ENCODE measurements around the gene GPR37L1.
"Not testable (repeated sequence)": the region's sequence is repeated elsewhere in the genome, so short reads cannot be mapped to it uniquely, and the experiment has no call there.

GPR37L1 gene

DNA sequence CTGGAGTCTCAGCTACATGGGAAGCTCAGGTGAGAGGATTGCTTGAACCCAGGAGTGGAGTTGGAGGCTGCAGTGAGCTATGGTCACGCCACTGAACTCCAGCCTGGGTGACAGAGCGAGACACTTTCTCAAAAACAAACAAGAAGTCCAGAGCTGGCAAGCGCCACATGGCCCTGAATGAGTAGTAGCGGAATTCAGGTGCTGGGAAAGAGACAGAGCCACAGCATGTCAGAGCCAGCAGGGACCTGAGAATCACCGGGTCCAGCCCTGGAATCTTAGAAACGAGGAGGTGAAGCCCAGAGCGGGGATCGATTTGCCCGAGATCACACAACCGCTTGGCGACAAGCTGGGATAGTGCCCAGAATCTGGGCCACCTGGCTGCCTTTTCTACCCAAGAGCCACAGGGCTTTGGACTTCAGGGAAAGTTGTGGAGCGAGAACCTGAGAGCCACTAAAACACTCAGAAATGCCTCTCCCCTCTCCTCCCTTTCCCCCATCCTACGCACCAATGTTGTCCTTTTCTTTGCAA is 12.0 kb downstream of the GPR37L1 start:
- no peak for DNase-seq

DNA sequence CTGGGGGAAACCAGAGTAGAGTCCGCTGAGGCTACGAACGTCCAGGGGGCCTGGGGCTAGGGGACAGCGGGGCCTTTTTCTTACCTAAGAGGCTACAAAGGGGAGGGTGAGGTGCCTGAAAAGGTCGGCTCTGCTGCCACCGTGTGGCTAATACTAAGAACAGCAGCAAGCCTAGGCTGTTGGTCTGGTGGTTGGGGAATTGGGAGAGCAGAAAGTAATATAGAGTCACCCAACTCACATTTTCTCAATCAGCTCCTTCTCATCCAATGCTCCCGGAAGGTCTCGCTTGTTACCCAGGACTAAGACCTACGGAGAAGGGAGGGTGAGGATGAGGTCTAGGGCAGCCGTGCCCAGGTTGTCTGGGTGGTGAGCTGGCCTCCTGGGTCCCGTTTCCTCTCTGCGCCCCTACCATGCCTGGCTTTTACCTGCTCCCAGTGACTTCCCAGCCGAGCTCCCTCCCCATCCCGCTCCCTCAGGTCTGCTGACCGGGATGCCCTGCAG is 12.6 kb downstream of the GPR37L1 start:
- DNase-seq: peak; percentile 86

GRCh38 chr1:202140833-202141232 is 18.1 kb downstream of the GPR37L1 start:
- DNase-seq: no peak

- DNase-seq: not testable (repeated sequence)
Observed at GRCh38 chr1:202141468-202141867, 18.8 kb downstream of the GPR37L1 start.

DNA sequence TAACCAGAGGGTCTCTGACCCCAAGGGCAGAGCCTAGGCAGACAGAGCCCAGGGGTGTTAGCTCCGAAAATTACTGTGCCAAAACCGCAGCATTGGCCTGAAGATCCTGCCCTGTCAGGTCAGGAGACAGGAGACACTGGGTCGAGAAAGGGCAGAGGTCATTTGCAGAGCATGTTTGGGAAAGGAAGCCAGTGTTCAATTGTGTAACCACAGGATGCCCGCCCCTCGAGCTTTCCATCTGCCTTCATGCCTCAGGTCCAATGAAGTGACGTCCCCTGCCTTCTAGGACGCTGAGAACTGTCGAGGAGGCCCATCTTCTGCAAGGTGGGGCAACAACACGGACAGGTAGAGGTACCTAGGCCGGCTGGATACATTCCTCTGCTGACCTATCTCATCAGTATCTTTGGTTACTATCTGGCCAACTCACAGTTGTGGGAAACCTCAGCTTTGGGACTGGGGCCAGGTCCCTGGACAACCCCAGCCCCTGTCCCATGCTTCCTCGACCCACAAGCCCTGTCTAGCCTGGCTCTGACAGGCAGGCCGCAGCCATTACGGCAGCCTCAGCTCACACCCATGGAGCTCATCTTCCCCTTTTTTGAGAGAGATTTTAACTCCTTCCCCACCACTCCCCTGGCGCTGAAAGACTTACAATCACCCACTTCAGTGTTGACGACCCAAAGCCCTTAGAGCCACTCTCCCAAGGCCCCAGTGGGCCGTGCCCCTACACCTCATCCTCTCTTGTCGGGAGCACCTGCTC is 20.5 kb downstream of the GPR37L1 start:
- DNase-seq: no peak

GRCh38 chr1:202143768-202144401 is 21.2 kb downstream of the GPR37L1 start:
- peak; percentile 70 for DNase-seq

DNA sequence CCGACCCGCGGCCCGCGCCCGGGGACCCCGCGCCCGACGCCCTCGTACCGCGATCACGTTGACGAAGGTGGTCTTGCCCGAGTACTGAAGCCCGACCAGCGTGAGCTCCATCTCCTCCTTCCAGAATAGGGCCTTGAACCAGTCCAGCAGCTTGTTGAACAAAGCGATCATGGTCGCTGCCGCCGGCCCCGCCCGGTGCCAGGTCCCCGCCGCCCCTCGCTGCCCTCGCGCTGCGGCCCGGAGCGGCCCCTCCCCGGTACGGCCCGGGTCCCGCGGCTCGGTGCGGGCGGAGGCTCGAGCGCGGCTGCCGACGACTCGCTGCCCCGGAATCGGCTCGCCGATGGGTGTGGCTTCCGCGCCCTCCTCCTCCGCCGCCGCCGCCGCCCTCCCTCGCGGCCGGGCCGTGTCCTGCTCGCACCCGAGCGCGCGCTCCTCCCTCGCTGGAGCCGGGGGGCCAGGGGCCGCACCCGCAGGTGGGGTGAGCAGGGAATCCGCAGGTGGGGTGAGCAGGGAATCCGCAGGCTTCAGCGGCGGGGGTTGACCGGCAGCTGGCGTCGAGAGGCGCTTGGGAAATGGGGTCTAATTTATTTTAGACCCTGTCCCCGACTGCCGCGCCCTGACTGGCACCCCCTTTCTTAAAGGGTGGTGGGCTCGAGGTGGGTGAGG is 21.8 kb downstream of the GPR37L1 start, which contains the start of gene ARL8A:
Gene ARL8A, minus strand, starts transcription at position 336 of the 666 bp plus-strand sequence. Its CDS starts 165 bp downstream, at position 171.
- peak; percentile 76 for DNase-seq

GRCh38 chr1:202145068-202145743 is 22.5 kb downstream of the GPR37L1 start:
- no peak for DNase-seq

- DNase-seq: not testable (repeated sequence)
Observed at GRCh38 chr1:202145744-202146140, 23.0 kb downstream of the GPR37L1 start.

GRCh38 chr1:202146279-202146678 is 23.6 kb downstream of the GPR37L1 start:
- no peak for DNase-seq

DNA sequence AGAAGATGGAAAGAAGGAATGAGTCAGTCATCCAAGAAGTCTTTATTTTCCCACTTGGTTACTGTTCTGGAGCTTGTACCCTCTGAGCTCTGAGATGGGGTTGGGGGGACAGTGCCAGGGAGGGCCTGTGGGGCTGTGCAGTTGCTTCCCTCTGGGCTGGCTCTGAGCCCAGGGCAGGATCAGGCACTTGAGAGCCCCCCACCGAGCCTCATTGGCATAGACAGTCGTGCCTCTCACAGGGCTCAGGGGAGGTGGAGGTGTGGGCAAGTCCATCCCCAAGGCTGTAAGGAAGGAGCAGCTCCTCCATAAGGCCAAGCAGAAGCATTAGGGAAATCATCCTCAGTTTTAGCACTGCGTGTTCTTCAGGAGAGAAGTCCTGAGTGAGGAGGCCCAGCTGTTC is 24.3 kb downstream of the GPR37L1 start:
- no peak for DNase-seq

- no peak for DNase-seq
Observed at GRCh38 chr1:202148391-202148790, 25.7 kb downstream of the GPR37L1 start.

DNA sequence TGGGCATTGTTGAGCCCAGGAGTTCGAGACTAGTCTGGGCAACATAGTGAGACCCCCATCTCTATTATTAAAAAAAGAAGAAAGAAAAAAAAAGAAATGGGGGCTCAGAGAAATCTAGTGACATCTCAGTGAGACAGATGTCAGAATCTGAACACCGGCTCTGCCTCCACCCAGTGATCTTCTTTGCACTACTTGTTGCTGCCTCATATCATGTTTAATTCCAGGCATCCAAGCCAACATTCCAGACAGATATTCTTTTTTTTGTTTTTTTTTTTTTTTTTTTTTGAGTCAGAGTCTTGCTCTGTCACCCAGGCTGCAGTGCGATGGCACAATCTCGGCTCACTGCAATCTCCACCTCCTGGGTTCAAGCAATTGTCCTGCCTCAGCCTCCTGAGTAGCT is 26.8 kb downstream of the GPR37L1 start:
- DNase-seq: no peak

- DNase-seq: no peak
Observed at GRCh38 chr1:202150187-202150586, 27.5 kb downstream of the GPR37L1 start.

DNA sequence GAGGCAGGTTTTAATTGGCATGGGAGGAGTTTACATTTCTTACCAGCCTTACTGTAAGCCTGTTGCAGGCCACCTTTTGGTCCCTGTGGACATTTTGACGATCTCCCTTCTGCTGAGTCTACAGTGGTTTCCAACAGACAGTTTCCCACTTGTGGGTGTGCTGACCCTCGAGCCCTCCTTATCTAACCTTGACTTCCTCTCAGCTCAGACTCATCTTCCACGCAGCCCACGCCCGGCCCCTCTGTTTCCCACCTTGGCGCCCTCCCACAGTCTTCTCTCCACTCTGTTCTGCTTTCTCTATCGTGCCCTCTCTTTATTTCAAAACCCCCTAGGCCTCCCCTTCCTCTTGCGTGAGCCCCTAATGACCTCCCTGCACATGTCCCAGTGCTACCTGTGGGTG is 27.9 kb downstream of the GPR37L1 start:
- DNase-seq: no peak

- no peak for DNase-seq
Observed at GRCh38 chr1:202151045-202151444, 28.3 kb downstream of the GPR37L1 start.

DNA sequence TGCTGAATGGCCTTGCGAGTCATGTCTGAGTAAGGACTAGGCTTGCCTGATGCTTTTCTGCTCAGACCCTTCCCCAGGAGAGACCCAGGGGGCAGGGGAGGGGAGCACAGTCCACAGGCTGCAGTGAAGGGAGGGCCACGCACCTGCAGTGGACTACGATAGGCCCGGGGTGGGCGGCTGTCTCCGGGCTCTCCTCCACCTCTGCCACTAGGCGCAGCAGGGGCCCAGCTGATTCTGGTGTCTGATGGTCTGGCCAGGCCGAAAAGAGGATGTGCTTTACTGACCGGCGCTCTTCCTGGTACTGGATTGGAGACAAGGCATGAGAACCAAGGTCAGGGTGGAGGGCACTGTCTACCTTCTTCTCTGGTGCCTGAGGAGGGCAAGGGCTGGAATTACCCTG is 29.7 kb downstream of the GPR37L1 start:
- no peak for DNase-seq

GRCh38 chr1:202153284-202153683 is 30.6 kb downstream of the GPR37L1 start:
- no peak for DNase-seq

DNA sequence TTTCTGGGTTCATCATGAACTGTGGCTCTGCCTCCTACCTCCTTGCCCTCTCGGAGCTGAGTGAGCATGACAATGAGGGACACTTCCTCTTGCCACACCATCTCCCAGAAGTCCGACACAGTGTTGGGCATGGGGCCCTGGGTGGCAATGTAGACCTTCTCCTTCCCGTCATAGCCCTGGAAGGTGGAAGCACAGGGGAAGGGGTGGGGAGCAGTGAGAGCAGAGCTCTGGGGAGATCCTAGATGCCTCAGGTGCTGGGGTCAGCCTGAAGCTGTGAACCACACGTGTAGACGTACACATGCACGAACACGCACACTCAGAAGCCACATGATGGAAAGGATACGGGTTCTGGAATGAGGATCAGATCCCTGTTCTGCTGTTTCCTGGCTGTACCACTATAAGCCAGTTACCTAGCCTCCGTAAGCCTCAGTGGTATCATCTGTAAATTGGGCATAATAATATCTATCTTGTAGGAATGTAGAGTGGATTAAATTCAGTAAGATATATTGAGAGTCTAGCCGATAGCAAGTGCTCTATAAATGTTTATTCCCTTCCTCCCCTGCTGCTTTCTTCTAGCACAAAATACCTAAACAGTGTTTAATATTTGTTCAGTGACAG is 31.5 kb downstream of the GPR37L1 start:
- no peak for DNase-seq

DNA sequence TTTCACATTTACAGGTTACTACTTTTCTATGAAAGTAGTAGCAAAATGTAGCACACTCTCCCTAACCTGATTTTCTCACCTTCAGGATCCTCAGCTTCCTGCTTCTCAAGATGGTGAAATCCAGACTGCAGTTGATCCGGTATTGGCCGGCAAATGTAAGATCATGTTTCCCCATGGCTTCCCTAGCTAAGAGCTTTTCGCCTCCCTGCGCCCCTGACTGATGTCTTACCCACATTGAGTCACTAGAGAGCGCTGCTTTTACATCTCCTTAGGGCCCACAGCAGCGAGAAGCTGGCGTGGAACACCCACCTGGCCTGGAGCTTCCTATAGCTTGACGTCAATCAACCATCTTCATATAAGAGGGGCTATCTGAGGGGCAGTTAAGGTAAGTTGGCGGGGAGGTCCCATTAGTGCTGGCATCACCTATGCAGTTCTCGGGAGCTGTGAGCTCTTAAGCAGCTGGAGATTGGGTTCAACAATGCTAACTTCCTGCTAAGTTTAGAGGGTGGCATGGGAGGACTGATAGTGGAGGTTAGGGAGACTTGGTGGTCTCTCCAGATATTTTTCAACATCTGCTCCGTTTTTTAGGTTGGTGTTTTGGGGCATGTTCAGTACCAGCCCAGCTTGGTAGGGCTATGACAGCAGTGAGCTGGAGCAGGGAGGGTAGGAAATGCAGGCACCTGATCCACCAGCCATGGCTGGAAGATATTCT is 32.2 kb downstream of the GPR37L1 start:
- DNase-seq: peak; percentile 57

DNA sequence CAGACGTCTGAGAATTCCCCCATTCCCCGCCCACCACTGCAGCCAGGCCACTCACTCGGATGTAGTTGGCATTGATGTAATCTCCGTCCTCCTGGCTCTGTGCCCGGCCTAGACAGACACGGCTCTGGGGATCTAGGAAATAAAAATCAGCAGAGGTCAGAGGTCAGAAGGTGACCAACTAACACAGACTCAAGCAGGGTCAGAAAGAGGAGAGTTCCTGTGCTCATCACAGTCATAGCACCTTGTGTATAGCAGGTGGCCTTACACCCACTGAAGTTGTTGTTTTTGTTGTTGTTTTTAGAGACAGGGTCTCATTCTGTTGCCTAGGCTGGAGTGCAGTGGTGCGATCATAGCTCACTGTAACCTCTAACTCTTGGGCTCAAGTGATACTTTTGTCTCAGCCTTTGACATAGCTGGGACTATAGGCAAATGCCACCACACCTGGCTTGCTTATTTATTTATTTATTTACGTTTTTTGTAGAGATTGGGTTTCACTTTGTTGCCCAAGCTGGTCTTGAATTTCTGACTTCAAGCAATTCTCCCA is 32.8 kb downstream of the GPR37L1 start:
- DNase-seq: no peak

All from retina (tissue), 1 donor.